GM19468 (cell line): Measurements from ENCODE around the gene THBD.

ENCODE experiments used
- ATAC-seq: cut with Tn5 transposase; IDR thresholded peaks from one replicate; pipeline ENCODE4 v1.9.1; 2021; ENCODE audit warnings: mild to moderate bottlenecking, moderate library complexity, moderate number of reproducible peaks; ENCODE audit not compliant: unreplicated experiment; ENCODE audit errors: extremely low read depth

Gene THBD

GRCh38 chr20:23018941-23019340 lies 30.5 kb downstream of the THBD start:
- ATAC-seq = no peak

GRCh38 chr20:23018432-23018831 lies 31.0 kb downstream of the THBD start:
- ATAC-seq = no peak

GRCh38 chr20:23017516-23017915 lies 32.0 kb downstream of the THBD start:
- ATAC-seq = no peak

- ATAC-seq = no peak
Measured at GRCh38 chr20:23013429-23013828, 36.0 kb downstream of the THBD start.

GRCh38 chr20:23011008-23011721 lies 38.3 kb downstream of the THBD start:
- ATAC-seq = no peak

GRCh38 chr20:23010096-23010495 lies 39.4 kb downstream of the THBD start:
- no peak for ATAC-seq

GRCh38 chr20:23009636-23010035 lies 39.8 kb downstream of the THBD start:
- ATAC-seq = no peak

GRCh38 chr20:23008667-23009066 lies 40.8 kb downstream of the THBD start:
- ATAC-seq = no peak

- no peak for ATAC-seq
Measured at GRCh38 chr20:23007886-23008655, 41.4 kb downstream of the THBD start.

- ATAC-seq = no peak
Measured at GRCh38 chr20:23007462-23007861, 42.0 kb downstream of the THBD start.

- no peak for ATAC-seq
Measured at GRCh38 chr20:23005776-23006175, 43.7 kb downstream of the THBD start.

- ATAC-seq = no peak
Measured at GRCh38 chr20:23003881-23004460, 45.5 kb downstream of the THBD start.

- ATAC-seq = no peak
Measured at GRCh38 chr20:23003077-23003635, 46.3 kb downstream of the THBD start.

- ATAC-seq = no peak
Measured at GRCh38 chr20:23002276-23002675, 47.2 kb downstream of the THBD start.

GRCh38 chr20:23000232-23000947 lies 49.1 kb downstream of the THBD start:
- no peak for ATAC-seq

- no peak for ATAC-seq
Measured at GRCh38 chr20:22999756-23000155, 49.7 kb downstream of the THBD start.

GRCh38 chr20:22998476-22998875 lies 51.0 kb downstream of the THBD start:
- no peak for ATAC-seq

GRCh38 chr20:22995923-22996322 lies 53.5 kb downstream of the THBD start:
- no peak for ATAC-seq
